Stimulated activated CD8-positive, alpha-beta memory T cell treated with anti-CD3 and anti-CD28 coated beads, Interleukin-12 subunit alpha, Interleukin-12 subunit beta, amount 100 ng/mL, for 24 hours (primary cell): ENCODE results near the gene KIAA1755.
"Not testable (repeated sequence)": the region's sequence is repeated elsewhere in the genome, so short reads cannot be mapped to it uniquely, and the experiment has no call there.

Experiments used
- DNase-seq: peaks from one replicate; pipeline ENCODE4 v3.0.0-alpha.2; 2020; ENCODE audit errors: extremely low read depth

KIAA1755 gene

GRCh38 chr20:38286586-38287531, 26.3 kb upstream of the KIAA1755 start:
- DNase-seq: no peak

DNA sequence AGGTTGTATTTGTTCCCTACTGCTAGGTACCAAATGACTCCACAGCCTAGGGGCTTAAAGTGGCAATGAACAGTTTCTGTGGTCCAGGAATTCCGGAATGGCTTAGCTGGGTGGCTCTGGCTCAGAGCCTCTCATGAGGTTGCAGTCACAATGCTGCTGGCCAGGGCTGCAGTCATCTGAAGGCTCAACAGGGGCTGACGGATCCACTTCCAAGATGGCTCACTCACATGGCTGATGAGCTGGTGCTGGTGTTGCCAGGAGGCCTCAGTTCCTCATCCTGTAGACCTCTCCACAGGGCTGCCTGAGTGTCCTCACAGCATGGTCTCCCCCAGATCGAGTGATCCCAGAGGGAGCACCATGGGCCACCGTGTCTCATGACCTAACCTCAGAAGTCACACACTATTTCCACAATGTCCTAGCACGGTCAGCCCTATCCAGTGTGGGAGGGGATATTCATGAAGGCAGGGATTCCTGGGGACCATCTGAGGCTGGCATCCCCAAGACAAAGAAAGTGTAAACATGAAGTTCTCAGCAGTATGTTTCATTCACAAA, 24.4 kb upstream of the KIAA1755 start:
- DNase-seq: no peak

- not testable (repeated sequence) for DNase-seq
Observed at GRCh38 chr20:38284066-38284650, 23.6 kb upstream of the KIAA1755 start.

- DNase-seq: no peak
Observed at GRCh38 chr20:38283236-38283635, 22.7 kb upstream of the KIAA1755 start.

DNA sequence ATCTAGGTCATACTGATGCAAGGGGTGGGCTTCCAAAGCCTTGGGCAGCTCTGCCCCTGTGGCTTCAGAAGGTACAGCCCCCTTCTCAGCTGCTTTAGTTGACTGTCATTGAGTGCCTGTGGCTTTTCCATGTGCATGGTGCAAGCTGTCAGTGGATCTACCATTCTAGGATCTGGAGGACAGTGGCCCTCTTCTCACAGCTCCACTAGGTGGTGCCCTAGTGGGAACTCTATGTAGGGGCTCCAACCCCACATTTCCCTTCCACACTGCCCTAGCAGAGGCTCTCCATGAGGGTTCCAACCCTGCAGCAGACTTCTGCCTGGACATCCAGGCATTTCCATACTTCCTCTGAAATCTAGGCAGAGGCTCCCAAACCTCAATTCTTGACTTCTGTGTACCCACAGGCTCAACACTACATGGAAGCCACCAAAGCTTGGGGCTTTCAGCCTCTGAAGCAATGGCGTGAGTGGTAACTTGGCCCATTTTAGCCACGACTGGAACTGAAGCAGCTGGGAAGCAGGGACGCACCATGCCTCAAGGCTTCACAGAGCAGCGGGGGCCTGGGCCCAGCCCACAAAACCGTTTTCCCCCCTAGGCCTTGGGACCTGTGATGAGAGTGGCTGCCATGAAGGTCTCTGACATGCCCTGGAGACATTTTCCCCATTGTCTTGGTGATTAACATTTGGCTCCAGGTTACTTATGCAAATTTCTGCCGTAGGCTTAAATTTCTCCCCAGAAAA, 20.8 kb upstream of the KIAA1755 start:
- not testable (repeated sequence) for DNase-seq

DNA sequence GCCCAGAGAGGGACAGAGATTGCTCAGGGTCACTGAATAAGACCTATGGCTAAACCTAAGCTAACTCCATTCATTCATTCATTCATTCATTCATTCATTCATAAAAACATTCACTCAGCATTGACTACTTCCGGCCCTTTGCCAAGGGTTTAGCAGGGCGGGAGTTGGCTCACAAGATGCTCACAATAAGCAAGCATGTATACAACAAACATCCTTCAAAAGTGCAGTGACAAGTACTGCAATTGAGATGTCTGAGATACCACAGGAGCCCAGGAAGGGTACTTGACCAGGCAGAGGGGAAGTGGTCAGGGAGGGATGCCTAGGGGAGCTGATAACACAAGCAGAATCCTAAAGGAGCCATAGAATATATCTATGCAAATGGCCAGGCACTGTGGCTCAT, 18.2 kb upstream of the KIAA1755 start:
- no peak for DNase-seq

- no peak for DNase-seq
Observed at GRCh38 chr20:38278131-38278530, 17.6 kb upstream of the KIAA1755 start.

DNA sequence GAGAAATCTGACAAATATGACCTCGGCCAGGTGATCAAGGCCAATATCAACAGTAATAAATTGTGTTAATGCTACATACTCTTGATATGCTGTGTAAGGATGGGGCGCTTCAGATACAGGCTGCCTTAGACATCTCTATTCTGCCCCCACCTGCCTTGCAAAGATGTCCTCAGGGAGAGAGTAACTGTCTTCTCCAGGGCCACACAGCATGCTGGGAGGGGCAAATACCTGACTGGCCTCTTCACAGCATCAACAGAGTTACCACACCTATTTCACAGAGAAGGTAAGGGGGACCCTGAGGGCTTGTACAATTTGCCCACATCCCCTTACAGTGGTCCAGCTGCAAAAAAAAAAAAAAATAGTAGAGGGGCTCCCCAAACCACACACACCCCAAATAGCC, 17.2 kb upstream of the KIAA1755 start:
- DNase-seq: no peak

DNA sequence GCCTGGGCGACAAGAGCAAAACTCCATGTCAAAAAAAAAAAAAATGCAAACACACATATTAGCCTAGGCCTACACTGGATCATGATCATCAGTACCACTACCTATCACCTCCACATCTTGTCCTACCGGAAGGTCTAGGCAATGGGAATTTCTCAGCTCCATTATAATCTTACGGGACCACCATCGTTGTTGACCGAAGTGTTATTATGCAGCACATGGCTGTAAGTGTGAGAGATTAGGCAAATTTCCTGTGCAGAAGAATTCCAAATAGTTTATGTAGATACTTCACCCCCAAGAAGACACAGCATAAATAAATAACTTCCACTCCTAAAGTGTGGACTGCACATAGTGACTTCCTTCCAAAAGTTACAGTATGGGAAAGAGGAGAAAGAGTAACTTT, 16.8 kb upstream of the KIAA1755 start:
- DNase-seq: no peak

GRCh38 chr20:38275815-38276550, 15.4 kb upstream of the KIAA1755 start:
- DNase-seq: no peak

GRCh38 chr20:38272961-38273360, 12.4 kb upstream of the KIAA1755 start:
- DNase-seq: no peak

DNA sequence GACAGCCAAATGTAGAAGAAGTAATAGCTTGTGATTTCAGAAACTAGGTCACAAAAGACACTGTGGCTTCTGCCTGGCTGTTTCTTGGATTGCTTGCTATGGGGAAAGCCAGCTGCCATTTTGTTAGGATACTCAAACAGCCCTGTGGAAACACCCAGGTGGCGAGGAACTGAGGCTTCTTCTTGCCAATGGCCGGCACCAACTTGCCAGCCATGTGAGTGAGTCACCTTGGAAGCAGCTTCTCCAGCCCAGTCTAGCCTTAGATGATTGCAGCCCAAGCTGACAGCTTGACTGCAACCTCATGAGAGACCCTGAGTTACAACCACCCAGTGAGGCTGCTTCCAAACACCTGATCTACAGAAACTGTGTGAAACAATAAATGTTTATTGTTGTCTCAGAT, 11.9 kb upstream of the KIAA1755 start:
- no peak for DNase-seq

DNA sequence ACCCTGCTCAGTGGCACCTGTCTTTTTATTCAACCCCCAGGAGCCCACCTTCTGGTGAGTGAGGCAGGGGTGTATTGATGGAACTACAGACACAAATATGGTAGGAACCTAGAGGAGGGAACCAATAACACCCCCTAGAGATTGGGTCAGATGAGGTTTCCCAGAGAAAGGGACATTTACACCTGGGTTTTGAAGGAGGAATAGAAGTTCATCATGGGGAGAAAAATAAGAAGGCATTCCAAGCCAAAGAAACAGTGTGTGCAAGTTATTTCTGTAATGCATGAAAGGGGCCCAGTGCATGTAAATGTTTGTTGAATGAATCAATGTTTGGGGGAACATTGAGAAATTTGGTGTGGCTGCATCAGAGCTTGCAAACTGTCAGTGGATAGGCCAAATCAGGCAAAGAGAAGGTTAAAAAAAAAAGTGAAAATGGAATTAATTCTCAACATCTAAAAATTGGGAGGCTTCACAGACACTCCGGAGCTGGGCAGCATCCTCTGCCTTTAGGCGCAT, 11.1 kb upstream of the KIAA1755 start:
- no peak for DNase-seq

- no peak for DNase-seq
Observed at GRCh38 chr20:38270869-38271605, 10.5 kb upstream of the KIAA1755 start.

DNA sequence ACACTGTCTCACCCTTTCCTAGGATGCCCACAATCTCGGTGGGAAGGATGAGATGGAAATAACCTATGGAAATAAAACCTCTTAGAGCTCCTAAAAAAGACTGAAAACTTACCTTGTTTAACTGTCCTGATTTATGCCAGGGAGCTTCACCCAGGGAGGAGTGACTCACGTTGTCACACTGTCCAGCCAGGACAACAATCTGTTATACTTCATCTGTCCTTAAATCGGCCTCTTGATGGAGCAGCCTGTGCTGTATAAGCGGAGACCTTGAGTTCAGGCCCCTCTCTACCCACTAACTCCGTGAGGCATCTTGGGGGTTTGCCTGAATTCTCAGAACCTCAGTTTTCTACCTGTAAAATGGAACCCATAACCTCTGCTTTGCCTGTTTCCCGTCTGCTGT, 9.2 kb upstream of the KIAA1755 start:
- no peak for DNase-seq

- no peak for DNase-seq
Observed at GRCh38 chr20:38269040-38269439, 8.5 kb upstream of the KIAA1755 start.

DNA sequence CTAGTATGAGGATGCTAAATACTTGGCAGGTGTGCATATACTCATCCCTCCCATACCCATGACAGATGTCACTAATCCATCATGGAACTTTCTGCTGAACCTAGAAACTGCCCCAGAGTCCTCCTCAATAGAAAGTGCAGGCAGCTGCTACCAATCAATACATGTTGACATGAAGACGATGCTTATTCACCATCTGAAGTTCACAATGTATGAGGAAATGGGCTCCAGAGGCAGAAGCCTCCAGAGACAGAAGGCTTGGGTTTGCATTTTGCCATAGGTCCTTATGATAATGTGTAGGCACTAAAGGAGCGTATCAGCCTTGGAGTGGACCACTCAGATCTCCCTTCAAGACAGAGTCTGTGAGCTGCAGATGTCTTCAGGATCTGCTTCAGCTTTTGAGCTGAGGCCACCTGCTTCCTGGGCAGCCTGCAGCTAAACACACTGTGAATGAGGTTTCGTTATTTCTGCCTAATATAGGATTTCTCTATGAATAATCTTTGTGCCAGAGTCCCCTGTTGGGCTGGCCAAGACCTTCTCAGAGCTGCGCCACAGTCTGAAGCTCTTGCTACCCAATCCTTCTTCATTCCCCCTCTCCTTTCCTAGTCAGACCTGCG, 7.5 kb upstream of the KIAA1755 start:
- no peak for DNase-seq

- no peak for DNase-seq
Observed at GRCh38 chr20:38267296-38267695, 6.8 kb upstream of the KIAA1755 start.

DNA sequence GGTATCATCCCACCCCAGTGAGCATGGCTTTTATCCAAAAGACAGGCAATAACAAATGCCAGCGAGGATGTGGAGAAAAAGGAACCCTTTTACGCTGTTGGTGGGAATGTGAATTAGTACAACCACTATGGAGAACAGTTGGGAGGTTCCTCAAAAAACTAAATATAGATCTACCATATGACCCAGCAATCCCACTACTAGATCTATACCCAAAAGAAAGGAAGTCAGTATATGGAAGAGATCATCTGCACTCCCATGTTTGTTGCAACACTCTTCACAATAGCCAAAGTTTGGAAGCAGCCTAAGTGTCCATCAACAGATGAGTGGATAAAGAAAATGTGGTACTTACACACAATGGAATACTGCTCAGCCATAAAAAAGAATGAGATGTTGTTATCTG, 5.9 kb upstream of the KIAA1755 start:
- DNase-seq: no peak

DNA sequence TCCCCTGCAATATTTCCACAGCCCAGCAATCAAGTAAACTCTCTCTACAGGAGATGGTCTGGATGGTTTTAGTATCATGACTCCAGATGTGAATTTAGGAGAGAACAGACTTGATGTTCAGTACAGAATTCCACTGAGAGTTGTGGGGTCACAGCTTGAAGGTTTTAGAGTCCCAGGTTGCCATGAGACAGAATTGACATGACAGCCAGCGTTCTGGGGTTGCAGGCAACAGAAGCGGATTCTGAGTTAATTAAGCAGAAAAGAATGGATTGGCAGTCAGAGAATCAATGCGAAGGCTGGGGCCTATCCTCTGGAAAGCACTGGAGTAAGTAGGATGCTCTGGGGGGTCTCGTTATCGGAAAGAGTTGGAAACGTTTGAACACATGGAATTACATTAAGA, 2.4 kb upstream of the KIAA1755 start:
- DNase-seq: no peak
